Peyer's patch (tissue), 4 donors: ENCODE measurements around the gene C2CD4C. TPM values are rescaled to one million over a fixed set of nuclear protein-coding genes. Genes with fewer than 3 reads are reported as not detected.

ENCODE experiments used
- DNase-seq, 3 donors: peaks; one replicate each; pipeline ENCODE4 v3.0.0-alpha.2; 2017 to 2019
- H3K27ac ChIP-seq, 4 donors: fragments of 200-600 bp; sonication (generic); one replicate each; pipeline ENCODE4 v1.5.1; 2016 to 2019
- H3K27me3 ChIP-seq, 2 donors: fragments of 200-600 bp; sonication (generic); one replicate each; pipeline ENCODE4 v1.5.1; 2019
- H3K36me3 ChIP-seq, 3 donors: fragments of 200-600 bp; sonication (generic); one replicate each; pipeline ENCODE4 v1.5.1; 2016 to 2019
- H3K4me1 ChIP-seq, 4 donors: fragments of 200-600 bp; sonication (generic); one replicate each; pipeline ENCODE4 v1.5.1; 2016 to 2019
- H3K4me3 ChIP-seq, 4 donors: fragments of 200-600 bp; sonication (generic); 1 replicate in 3 of 4; 2 replicates in 1 of 4; pipeline ENCODE4 v1.5.1; 2016 to 2019; ENCODE audit warnings: mild to moderate bottlenecking in 1 of 4
- H3K9me3 ChIP-seq, 4 donors: fragments of 200-600 bp; sonication (generic); one replicate each; pipeline ENCODE4 v1.5.1; 2016 to 2019; ENCODE audit warnings: mild to moderate bottlenecking in 1 of 4
- CTCF ChIP-seq, 6 experiments: fragments of 450-650 bp in 4 of 6; fragments of 200-600 bp in 2 of 6; sonication (generic) in 1 of 6; IDR thresholded peaks; one replicate each; pipeline ENCODE4 v1.5.1; 2017 to 2019; ENCODE audit warnings: antibody characterized with exemption in 6 of 6, mild to moderate bottlenecking in 3 of 6, moderate library complexity in 1 of 6
- POLR2A ChIP-seq, 2 donors: fragments of 450-650 bp; IDR thresholded peaks; one replicate each; pipeline ENCODE4 v1.5.1; 2017; ENCODE audit warnings: antibody characterized with exemption in 2 of 2, mild to moderate bottlenecking in 2 of 2, moderate library complexity in 2 of 2
- total RNA-seq, 4 donors: library from RNA; depleted of rRNA; stranded (reverse); fragments of >200 nt; gene quantifications; one replicate each; pipeline ENCODE4 v1.1.0, GENCODE V29; 2016

The C2CD4C gene
- total RNA-seq, 4 donors from 2014 or later: 0.47 to 0.80 TPM; not detected in 2

DNA sequence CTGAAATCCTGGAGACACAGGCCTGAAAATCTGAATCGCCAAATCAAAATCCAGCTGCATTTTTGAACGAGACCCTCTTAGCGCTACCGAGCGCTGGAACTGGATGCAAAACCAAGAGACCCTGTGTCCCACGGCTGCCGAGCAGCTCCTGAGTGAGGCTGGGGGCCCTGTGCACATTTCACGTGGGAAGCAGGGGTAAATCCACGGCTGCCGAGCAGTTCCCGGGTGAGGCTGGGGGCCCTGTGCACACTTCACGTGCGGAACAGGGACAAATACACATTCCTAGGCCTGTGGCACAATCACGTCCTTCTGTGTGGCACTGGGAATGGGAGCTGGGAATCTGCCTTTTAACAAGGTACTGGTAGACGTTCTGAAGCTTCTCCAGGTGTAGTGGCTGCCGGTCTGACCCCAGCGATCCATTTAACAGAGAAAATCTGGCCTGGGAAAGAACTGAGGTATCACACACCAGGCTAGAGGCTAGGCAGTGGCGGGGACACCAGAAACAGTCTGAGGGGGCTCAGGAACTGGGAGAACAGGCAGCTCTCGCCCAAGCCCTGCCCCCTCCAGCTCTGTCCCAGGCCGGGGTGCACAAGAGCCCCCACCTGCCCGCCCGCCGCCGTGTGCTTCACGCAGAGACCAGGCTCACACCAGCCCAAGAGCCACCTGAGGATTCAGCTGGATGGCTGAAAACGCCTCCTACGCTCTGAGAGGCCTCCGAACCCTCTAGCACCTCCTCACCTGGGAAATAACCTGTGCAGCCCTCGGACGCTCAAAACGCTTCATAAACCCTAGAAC, 11.0 kb upstream of the C2CD4C start:
- Histone ChIP-seq H3K27me3 (no peaks in the 10 kb centered on the region), H3K4me3 (no peak overlapping the region), H3K4me1 (no peaks in the 10 kb centered on the region), H3K27ac (no peak overlapping the region), H3K9me3 (no peaks in the 10 kb centered on the region), H3K36me3 (no peaks in the 10 kb centered on the region)
- TF ChIP-seq POLR2A (IDR thresholded peaks at IDR 0.05) (no peak), CTCF (IDR thresholded peaks at IDR 0.05) (no peak)
- DNase-seq: no peak

GRCh38 chr19:418761-419671, 10.1 kb upstream of the C2CD4C start:
- Histone ChIP-seq H3K4me3 (no peak overlapping the region), H3K27ac (no peak overlapping the region), H3K36me3 (no peaks in the 10 kb centered on the region), H3K27me3 (no peaks in the 10 kb centered on the region), H3K9me3 (no peaks in the 10 kb centered on the region), H3K4me1 (no peaks in the 10 kb centered on the region)
- DNase-seq: no peak
- TF ChIP-seq CTCF (IDR thresholded peaks at IDR 0.05): no peak
- TF ChIP-seq POLR2A (IDR thresholded peaks at IDR 0.05): no peak

DNA sequence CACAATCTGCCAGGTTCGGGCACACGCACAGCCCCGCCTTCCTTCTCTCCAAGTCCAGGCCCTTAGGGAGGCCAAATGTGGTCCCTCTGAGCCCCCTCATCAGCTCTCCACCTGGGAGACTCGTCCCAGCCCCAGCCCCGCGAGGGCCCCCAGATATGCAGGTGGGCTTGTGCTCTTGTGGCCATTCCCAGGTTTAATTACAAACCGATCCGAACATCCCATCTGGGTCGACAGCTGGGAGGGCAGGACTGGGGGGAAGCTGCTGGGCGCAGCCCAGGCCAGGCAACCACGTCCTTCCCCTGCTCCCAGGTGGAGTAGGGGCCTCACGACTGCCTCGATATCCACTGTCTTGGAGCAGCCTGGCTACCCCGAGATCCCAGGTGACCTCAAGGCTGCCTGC, 7.5 kb upstream of the C2CD4C start:
- Histone ChIP-seq H3K36me3 (no peaks in the 10 kb centered on the region), H3K4me1 (no peaks in the 10 kb centered on the region), H3K4me3 (no peak overlapping the region), H3K9me3 (no peaks in the 10 kb centered on the region), H3K27me3 (no peaks in the 10 kb centered on the region), H3K27ac (no peak overlapping the region)
- TF ChIP-seq POLR2A (IDR thresholded peaks at IDR 0.05): no peak
- TF ChIP-seq CTCF (IDR thresholded peaks at IDR 0.05): no peak
- no peak for DNase-seq

DNA sequence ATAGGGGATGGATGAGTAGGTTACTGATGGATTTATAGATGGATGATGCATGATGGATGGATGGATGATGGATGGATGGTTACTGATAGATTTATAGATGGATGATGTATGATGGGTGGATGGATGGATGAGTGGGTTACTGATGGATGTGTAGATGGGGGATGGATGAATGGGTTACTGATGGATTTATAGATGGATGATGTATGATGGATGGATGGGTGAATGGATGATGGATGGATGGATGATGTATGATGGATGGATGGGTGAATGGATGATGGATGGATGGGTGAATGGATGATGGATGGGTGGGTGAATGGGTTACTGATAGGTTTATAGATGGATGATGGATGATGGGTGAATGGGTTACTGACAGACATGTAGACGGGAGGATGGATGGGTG, 6.3 kb upstream of the C2CD4C start:
- H3K4me1 ChIP-seq: peaks cover 0 to under 1% (median 0%) of the 10 kb centered on the region in 4 donors
- no peaks in the 10 kb centered on the region for H3K27me3 ChIP-seq
- no peak for TF ChIP-seq CTCF (IDR thresholded peaks at IDR 0.05)
- no peak for TF ChIP-seq POLR2A (IDR thresholded peaks at IDR 0.05)
- H3K4me3 ChIP-seq: no peak overlapping the region
- no peaks in the 10 kb centered on the region for H3K9me3 ChIP-seq
- H3K36me3 ChIP-seq: no peaks in the 10 kb centered on the region
- H3K27ac ChIP-seq: no peak overlapping the region
- DNase-seq: no peak

- TF ChIP-seq CTCF (IDR thresholded peaks at IDR 0.05) (no peak), POLR2A (IDR thresholded peaks at IDR 0.05) (no peak)
- no peak for DNase-seq
- Histone ChIP-seq H3K9me3 (no peaks in the 10 kb centered on the region), H3K4me3 (no peak overlapping the region), H3K27me3 (peaks cover 0 to 5% of the 10 kb centered on the region in 2 donors), H3K4me1 (peaks cover 0 to 15% (median 4%) of the 10 kb centered on the region in 4 donors), H3K36me3 (no peaks in the 10 kb centered on the region), H3K27ac (no peak overlapping the region)
Measured at GRCh38 chr19:413756-414420, 4.9 kb upstream of the C2CD4C start.
